ENCODE results near the gene NMD3. TPM values are rescaled to one million over a fixed set of nuclear protein-coding genes. Genes with fewer than 3 reads are reported as not detected.
"Not testable (repeated sequence)": the region's sequence is repeated elsewhere in the genome, so short reads cannot be mapped to it uniquely, and the experiment has no call there.

The NMD3 gene
- total and polyA plus RNA-seq, 2 experiments from 2014 or later = 27.8 to 52.5 TPM

DNA sequence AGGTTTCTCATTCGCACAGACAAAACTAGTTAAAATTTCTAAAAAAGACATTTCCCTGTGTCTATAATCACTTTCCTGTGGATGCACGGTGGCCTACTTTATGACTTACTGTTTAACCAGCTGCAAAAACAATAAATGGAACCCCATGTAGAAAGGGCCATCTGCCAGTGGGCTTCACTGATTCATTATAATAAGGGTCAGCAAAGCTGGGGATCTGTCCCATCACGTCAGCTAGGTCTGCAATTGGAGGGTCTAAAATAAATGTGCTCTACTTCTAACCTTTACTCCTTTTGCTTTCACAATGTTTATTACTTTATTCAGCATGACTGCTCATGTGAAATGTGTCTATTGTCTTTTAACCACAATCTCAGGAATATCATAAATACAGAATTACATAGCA is 43.1 kb upstream of the NMD3 start:
- 86% methylated on average over 3 of the region's 3 CpGs for WGBS (ENCODE audit: low lambda C conversion rate, missing lambda C conversion rate)
- H3K79me2 ChIP-seq = no peaks in the 10 kb centered on the region
- no peaks in the 10 kb centered on the region for H3K36me3 ChIP-seq (replicated peaks; ENCODE audit: insufficient read depth, low read depth)
- H3K27me3 ChIP-seq = no peaks in the 10 kb centered on the region
- H3K4me3 ChIP-seq = no peak overlapping the region
- TF ChIP-seq CTCF (IDR thresholded peaks at IDR 0.05; ENCODE audit: poor library complexity) = no peak
- no peak for TF ChIP-seq EZH2 (IDR thresholded peaks at IDR 0.05; ENCODE audit: borderline replicate concordance)
- no peak for TF ChIP-seq EZH2phosphoT487 (IDR thresholded peaks at IDR 0.05; ENCODE audit: low read depth, severe bottlenecking, unreplicated experiment)
- no peak overlapping the region for H3K4me2 ChIP-seq
- no peaks in the 10 kb centered on the region for H3K4me1 ChIP-seq (ENCODE audit: insufficient read depth)
- no peaks in the 10 kb centered on the region for H4K20me1 ChIP-seq (ENCODE audit: insufficient read depth, poor library complexity, severe bottlenecking)
- no peaks in the 10 kb centered on the region for H3K9me3 ChIP-seq (ENCODE audit: low read depth)
- no peak for DNase-seq (ENCODE audit: low spot score)
- H3K27ac ChIP-seq = no peak overlapping the region
- no peak overlapping the region for H2AFZ ChIP-seq
- H3K9me2 ChIP-seq (replicated peaks; ENCODE audit: insufficient read depth) = no peaks in the 10 kb centered on the region

GRCh38 chr3:161181371-161181770 is 39.7 kb upstream of the NMD3 start:
- not testable (repeated sequence) for H3K27ac ChIP-seq; H3K27me3 ChIP-seq; H3K79me2 ChIP-seq; H2AFZ ChIP-seq; DNase-seq (ENCODE audit: low spot score); H3K4me1 ChIP-seq (ENCODE audit: insufficient read depth); H3K4me2 ChIP-seq; H3K36me3 ChIP-seq (replicated peaks; ENCODE audit: insufficient read depth, low read depth); H3K9me3 ChIP-seq (ENCODE audit: low read depth); H3K9me2 ChIP-seq (replicated peaks; ENCODE audit: insufficient read depth); H4K20me1 ChIP-seq (ENCODE audit: insufficient read depth, poor library complexity, severe bottlenecking); H3K4me3 ChIP-seq
- 45% methylated on average over 1 of the region's 1 CpG for WGBS (ENCODE audit: low lambda C conversion rate, missing lambda C conversion rate)

GRCh38 chr3:161187046-161187445 is 34.1 kb upstream of the NMD3 start:
- Histone ChIP-seq H3K4me2 (no peak overlapping the region), H3K4me1 (ENCODE audit: insufficient read depth) (no peaks in the 10 kb centered on the region), H2AFZ (no peak overlapping the region), H3K79me2 (no peaks in the 10 kb centered on the region), H3K27me3 (no peaks in the 10 kb centered on the region), H4K20me1 (ENCODE audit: insufficient read depth, poor library complexity, severe bottlenecking) (no peaks in the 10 kb centered on the region), H3K27ac (no peak overlapping the region), H3K9me3 (ENCODE audit: low read depth) (no peaks in the 10 kb centered on the region), H3K36me3 (replicated peaks; ENCODE audit: insufficient read depth, low read depth) (no peaks in the 10 kb centered on the region), H3K4me3 (no peak overlapping the region), H3K9me2 (replicated peaks; ENCODE audit: insufficient read depth) (no peaks in the 10 kb centered on the region)
- 61% methylated on average over 2 of the region's 2 CpGs for whole genome bisulfite sequencing (ENCODE audit: low lambda C conversion rate, missing lambda C conversion rate)
- TF ChIP-seq EZH2phosphoT487 (IDR thresholded peaks at IDR 0.05; ENCODE audit: low read depth, severe bottlenecking, unreplicated experiment) (no peak), EZH2 (IDR thresholded peaks at IDR 0.05; ENCODE audit: borderline replicate concordance) (no peak), CTCF (IDR thresholded peaks at IDR 0.05; ENCODE audit: poor library complexity) (no peak)
- DNase-seq (ENCODE audit: low spot score) = no peak

DNA sequence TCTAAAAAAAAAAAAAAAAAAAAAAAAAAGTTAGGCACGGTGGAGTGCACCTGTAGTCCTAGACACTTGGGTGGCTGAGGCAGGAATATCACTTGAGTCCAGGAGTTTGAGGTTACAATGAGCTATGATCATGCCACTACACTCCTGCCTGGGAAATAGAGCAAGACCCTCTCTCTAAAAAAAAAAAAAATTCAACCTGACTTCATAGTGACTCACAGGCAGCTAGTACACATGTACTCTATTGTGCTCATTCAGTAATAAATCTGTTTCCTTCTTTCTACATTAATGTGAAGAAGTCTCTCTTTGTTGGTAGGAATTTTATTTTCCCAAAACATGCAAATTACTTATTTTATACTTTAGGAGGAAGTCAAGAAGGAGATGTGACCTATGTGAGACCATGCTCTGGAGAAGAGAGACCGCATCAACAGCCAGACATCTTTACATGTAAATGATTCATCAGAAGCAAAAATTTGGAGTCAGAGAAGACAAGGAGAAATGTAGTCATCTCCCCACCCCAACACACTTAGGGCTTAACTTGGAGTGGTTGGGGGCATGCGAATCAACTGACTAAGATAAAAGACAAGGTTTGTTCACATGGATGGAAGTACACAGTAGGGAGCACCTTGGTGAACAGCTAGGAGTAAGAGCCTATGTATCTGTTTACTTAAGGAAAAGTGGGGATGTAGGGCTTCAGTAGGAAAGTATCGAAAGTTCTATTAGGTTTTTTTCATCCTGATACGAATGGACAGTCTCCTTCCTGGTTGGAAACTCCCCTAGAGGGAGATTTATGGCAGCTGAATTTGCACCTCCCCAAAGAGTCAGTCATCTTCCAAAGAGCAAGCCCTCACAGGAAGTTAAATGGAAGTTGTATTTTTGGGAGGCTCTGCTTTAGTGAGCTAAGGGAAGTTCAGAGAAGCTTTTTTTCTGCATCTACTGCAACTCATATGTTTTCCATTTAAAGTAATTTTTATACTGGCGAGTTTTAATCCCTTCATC is 23.0 kb upstream of the NMD3 start:
- no peak overlapping the region for H3K4me2 ChIP-seq
- no peak for TF ChIP-seq CTCF (IDR thresholded peaks at IDR 0.05; ENCODE audit: poor library complexity)
- no peak for TF ChIP-seq EZH2phosphoT487 (IDR thresholded peaks at IDR 0.05; ENCODE audit: low read depth, severe bottlenecking, unreplicated experiment)
- TF ChIP-seq EZH2 (IDR thresholded peaks at IDR 0.05; ENCODE audit: borderline replicate concordance) = no peak
- no peaks in the 10 kb centered on the region for H3K9me2 ChIP-seq (replicated peaks; ENCODE audit: insufficient read depth)
- no peaks in the 10 kb centered on the region for H3K27me3 ChIP-seq
- no peak overlapping the region for H3K4me3 ChIP-seq
- no peaks in the 10 kb centered on the region for H4K20me1 ChIP-seq (ENCODE audit: insufficient read depth, poor library complexity, severe bottlenecking)
- no peaks in the 10 kb centered on the region for H3K36me3 ChIP-seq (replicated peaks; ENCODE audit: insufficient read depth, low read depth)
- H3K4me1 ChIP-seq (ENCODE audit: insufficient read depth) = no peaks in the 10 kb centered on the region
- no peaks in the 10 kb centered on the region for H3K79me2 ChIP-seq
- no peak overlapping the region for H2AFZ ChIP-seq
- no peak for DNase-seq (ENCODE audit: low spot score)
- H3K27ac ChIP-seq = no peak overlapping the region
- H3K9me3 ChIP-seq (ENCODE audit: low read depth) = no peaks in the 10 kb centered on the region
- 90% methylated on average over 6 of the region's 6 CpGs for whole genome bisulfite sequencing (ENCODE audit: low lambda C conversion rate, missing lambda C conversion rate)

All from hepatocyte (in vitro differentiated cells).